Heart right ventricle (tissue), 16 donors: ENCODE data around the gene HRAS. TPM values are rescaled to one million over a fixed set of nuclear protein-coding genes. Genes with fewer than 3 reads are reported as not detected.

ENCODE experiments used
- ATAC-seq, 8 donors: fragments of 200-7000 bp; cut with Tn5 transposase; one replicate each; pipeline ENCODE4 v1.9.1; 2020; ENCODE audit warnings: mild to moderate bottlenecking in 8 of 8, moderate library complexity in 8 of 8, moderate number of reproducible peaks in 1 of 8
- DNase-seq, 2 donors: peaks; one replicate each; pipeline ENCODE4 v3.0.0-alpha.2; 2020
- H3K27ac ChIP-seq, 10 donors: fragments of 200-600 bp; sonication (generic) in 2 of 10; one replicate each; pipeline versions ENCODE4 v1.5.0 to v1.8.0; 2020 to 2022; ENCODE audit warnings: mild to moderate bottlenecking in 3 of 10
- H3K27me3 ChIP-seq, 7 donors: fragments of 200-600 bp; one replicate each; pipeline ENCODE4 v1.8.0; 2021 to 2022; ENCODE audit warnings: mild to moderate bottlenecking in 2 of 7
- H3K36me3 ChIP-seq, 9 donors: fragments of 200-600 bp; sonication (generic) in 1 of 9; one replicate each; pipeline versions ENCODE4 v1.5.0 to v1.8.0; 2020 to 2022; ENCODE audit warnings: mild to moderate bottlenecking in 2 of 9
- H3K4me1 ChIP-seq, 9 donors: fragments of 200-600 bp; sonication (generic) in 1 of 9; one replicate each; pipeline versions ENCODE4 v1.5.0 to v1.8.0; 2020 to 2022; ENCODE audit warnings: mild to moderate bottlenecking in 4 of 9
- H3K4me3 ChIP-seq, 10 donors: fragments of 200-600 bp; sonication (generic) in 2 of 10; one replicate each; pipeline versions ENCODE4 v1.5.0 to v1.8.0; 2020 to 2022; ENCODE audit warnings: mild to moderate bottlenecking in 7 of 10, moderate library complexity in 2 of 10
- H3K9me3 ChIP-seq, 11 donors: fragments of 200-600 bp in 10 of 11; sonication (generic) in 2 of 11; one replicate each; pipeline versions ENCODE4 v1.5.0 to v1.8.0; 2013 to 2022; ENCODE audit warnings: mild to moderate bottlenecking in 2 of 11, control low read depth in 1 of 11, moderate library complexity in 1 of 11
- WGBS, 2 donors: extraction: QIAGEN DNeasy Blood & Tissue Kit; methylation state at CpG; one replicate each; pipeline ENCODE4 v1.1.7; 2013; ENCODE audit warnings: inconsistent platforms in 1 of 2; 5-methylcytosine and 5-hydroxymethylcytosine counted together
- intact Hi-C, 10 donors: fragments of 100-400 bp; cut with DNase I; formaldehyde crosslinking; loops; one replicate each; pipeline versions ENCODE4 v1.11.1 to v1.14.2; 2022
- polyA plus RNA-seq, 2 donors: library from polyadenylated mRNA; stranded (reverse); fragments of 200-250 nt; gene quantifications; one replicate each; pipeline ENCODE4 v1.2.3, GENCODE V29; 2013
- total RNA-seq, 10 donors: library from RNA; stranded (reverse); fragmentation: NEBNext Ultra II Directional in 3 of 10; extraction: Animal tissue kit (Norgen Biotek cat#: 25700) in 3 of 10; gene quantifications; one replicate each; pipeline versions ENCODE4 v1.2.1 to v1.2.4, GENCODE V29; 2021 to 2023
- TF ChIP-seq, protein P1 (sequence below), 9 donors: fragments of 200-600 bp; sonication (generic) in 2 of 9; IDR thresholded peaks; one replicate each; pipeline versions ENCODE4 v1.5.0 to v1.8.0; 2021 to 2022; ENCODE audit warnings: antibody characterized with exemption in 9 of 9, mild to moderate bottlenecking in 5 of 9, moderate library complexity in 1 of 9
- donor health status: Arrhythmogenic right ventricular cardiomyopathy.
- donor health status: ischemic (EF 13 %, LVEDD 7.1; RV severe dilation, severe dysfunction).
- donor health status: healthy with polysubstance abuse.
- donor health status: DM: no; HTN: yes; CAD: no.
- donor health status: DM: no; HTN: no; CAD: no.
- donor health status: ischemic (EF 25% LVEDD 6.9; RV normal size, moderate dysfunction).
- donor health status: ischemic (EF 25% LVEDD 5.7; RV mildly dilated, moderate dysfunction).
- donor health status: healthy.
- donor health status: DM: yes; HTN: yes; CAD: no.
- donor health status: Ischemic cardiomyopathy.
- donor health status: ischemic (EF 35%, LVEDD 5.7; RV mildly dilated, moderate dysfunction).
- donor health status: nonischemic (EF 11% LVEDD 7.7; RV severe dilation, severe dysfunction).
- donor health status: DM: yes; HTN: yes; CAD: no.
- donor health status: PGD.
- donor health status: ischemic (EF 29% LVEDD 5.4; RV normal size, mild dysfunction).
- donor health status: nonischemic (EF 23%, LVEDD 6.1; RV moderate dilation, normal function).

The HRAS gene
- total and polyA plus RNA-seq, 12 donors, result 44.7 to 132 (median 56.4) TPM

GRCh38 chr11:567011-567628 lies 31.7 kb upstream of the HRAS start:
- ATAC-seq, result no peak
- no peaks in the 10 kb centered on the region for H3K27me3 ChIP-seq
- 77 to 79% methylated on average over 18 of the region's 18 CpGs for WGBS, 2 donors
- peaks cover 6 to 25% (median 18%) of the 10 kb centered on the region in 9 donors for H3K4me1 ChIP-seq
- DNase-seq, result no peak
- TF ChIP-seq, protein P1, sequence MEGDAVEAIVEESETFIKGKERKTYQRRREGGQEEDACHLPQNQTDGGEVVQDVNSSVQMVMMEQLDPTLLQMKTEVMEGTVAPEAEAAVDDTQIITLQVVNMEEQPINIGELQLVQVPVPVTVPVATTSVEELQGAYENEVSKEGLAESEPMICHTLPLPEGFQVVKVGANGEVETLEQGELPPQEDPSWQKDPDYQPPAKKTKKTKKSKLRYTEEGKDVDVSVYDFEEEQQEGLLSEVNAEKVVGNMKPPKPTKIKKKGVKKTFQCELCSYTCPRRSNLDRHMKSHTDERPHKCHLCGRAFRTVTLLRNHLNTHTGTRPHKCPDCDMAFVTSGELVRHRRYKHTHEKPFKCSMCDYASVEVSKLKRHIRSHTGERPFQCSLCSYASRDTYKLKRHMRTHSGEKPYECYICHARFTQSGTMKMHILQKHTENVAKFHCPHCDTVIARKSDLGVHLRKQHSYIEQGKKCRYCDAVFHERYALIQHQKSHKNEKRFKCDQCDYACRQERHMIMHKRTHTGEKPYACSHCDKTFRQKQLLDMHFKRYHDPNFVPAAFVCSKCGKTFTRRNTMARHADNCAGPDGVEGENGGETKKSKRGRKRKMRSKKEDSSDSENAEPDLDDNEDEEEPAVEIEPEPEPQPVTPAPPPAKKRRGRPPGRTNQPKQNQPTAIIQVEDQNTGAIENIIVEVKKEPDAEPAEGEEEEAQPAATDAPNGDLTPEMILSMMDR (IDR thresholded peaks at IDR 0.05), result no peak
- peaks cover 0 to 8% (median 0%) of the 10 kb centered on the region in 9 donors for H3K36me3 ChIP-seq
- H3K27ac ChIP-seq, result peak overlapping the region in 6 of 10 donors; percentile 80 to 100 (median 98)
- no peaks in the 10 kb centered on the region for H3K9me3 ChIP-seq
- intact Hi-C loops, result no loop called here
- H3K4me3 ChIP-seq, result peak overlapping the region in 8 of 10 donors; percentile 47 to 80 (median 74)

DNA sequence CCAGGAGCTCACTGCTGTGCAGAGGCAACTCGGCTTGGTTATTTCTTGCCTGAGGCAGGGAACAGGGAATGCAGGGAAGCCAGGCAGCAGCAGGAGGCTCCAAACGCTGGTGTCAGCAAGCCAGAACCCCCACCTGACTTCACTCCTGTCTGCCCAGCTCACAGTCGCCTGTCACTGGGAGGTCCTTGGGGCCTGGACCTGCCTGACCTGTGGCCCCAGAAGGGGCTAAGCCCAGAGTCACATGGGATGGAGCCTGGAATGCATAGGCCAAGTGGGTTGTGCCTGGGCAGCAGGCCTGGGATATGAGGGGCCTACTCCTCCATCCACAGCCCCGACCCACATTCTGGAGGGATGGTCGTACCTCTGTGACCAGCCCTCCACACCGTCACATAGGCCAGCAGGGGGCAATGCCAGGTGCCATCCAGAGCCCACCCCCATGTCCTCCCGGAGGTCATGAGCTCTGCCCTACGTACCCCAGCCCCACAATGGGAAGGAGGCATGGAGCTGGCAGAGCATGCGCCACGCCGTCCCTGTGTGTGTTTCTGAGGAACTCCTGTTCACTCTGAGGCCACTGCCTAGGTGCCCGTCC lies 30.6 kb upstream of the HRAS start:
- peaks cover 8 to 34% (median 27%) of the 10 kb centered on the region in 9 donors for H3K4me1 ChIP-seq
- H3K36me3 ChIP-seq, result peaks cover 0 to 8% (median 0%) of the 10 kb centered on the region in 9 donors
- 80 to 83% methylated on average over 12 of the region's 12 CpGs for WGBS, 2 donors
- no peaks in the 10 kb centered on the region for H3K9me3 ChIP-seq
- no peak for DNase-seq
- no peak overlapping the region for H3K4me3 ChIP-seq
- H3K27me3 ChIP-seq, result no peaks in the 10 kb centered on the region
- H3K27ac ChIP-seq, result no peak overlapping the region
- TF ChIP-seq, protein P1 (IDR thresholded peaks at IDR 0.05), result no peak
- intact Hi-C loops, result no loop called here
- ATAC-seq, result no peak

DNA sequence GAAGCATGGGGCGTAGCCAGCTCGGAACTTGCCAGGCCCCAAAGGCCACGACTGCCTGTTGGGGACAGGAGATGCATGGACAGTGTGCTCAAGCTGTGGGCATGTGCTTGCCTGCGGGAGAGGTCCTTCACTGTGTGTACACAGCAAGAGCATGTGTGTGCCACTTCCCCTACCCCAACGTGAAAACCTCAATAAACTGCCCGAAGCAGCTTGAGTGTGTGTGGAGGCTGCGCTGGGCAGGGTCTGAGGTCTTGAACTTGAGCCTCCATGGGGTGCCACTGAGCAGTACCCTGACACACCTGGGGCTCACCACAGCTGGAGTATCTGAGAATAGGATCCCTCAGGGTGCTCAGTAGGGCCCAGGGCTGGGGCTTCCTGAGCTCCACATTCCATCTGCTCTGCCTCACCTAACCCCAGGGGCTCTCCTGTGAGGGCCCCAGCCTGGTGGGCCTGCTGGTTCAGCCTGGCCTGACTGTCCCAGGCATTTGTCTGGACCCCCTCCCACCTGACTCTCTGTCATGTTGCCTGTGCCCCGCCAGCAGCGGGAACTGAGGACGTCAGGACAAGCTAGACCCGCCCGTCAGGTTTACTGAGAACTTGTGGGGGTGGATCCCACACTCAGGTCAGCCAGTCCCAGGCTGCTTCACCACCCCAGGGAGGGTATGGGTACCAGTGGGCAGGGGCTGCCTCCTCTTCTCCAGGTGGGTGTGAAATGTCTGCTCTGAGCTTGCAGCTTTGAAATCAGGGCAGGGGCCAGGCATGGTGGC lies 28.6 kb upstream of the HRAS start:
- 90 to 91% methylated on average over 12 of the region's 12 CpGs for WGBS, 2 donors
- TF ChIP-seq, protein P1 (IDR thresholded peaks at IDR 0.05), result no peak
- Histone ChIP-seq H3K36me3 (peaks cover 0 to 8% (median 0%) of the 10 kb centered on the region in 9 donors), H3K4me1 (peaks cover 7 to 34% (median 26%) of the 10 kb centered on the region in 9 donors), H3K4me3 (no peak overlapping the region), H3K9me3 (no peaks in the 10 kb centered on the region), H3K27me3 (peaks cover 0 to 12% (median 5%) of the 10 kb centered on the region in 7 donors), H3K27ac (no peak overlapping the region)
- intact Hi-C loops, result no loop called here
- DNase-seq, result no peak
- no peak for ATAC-seq

DNA sequence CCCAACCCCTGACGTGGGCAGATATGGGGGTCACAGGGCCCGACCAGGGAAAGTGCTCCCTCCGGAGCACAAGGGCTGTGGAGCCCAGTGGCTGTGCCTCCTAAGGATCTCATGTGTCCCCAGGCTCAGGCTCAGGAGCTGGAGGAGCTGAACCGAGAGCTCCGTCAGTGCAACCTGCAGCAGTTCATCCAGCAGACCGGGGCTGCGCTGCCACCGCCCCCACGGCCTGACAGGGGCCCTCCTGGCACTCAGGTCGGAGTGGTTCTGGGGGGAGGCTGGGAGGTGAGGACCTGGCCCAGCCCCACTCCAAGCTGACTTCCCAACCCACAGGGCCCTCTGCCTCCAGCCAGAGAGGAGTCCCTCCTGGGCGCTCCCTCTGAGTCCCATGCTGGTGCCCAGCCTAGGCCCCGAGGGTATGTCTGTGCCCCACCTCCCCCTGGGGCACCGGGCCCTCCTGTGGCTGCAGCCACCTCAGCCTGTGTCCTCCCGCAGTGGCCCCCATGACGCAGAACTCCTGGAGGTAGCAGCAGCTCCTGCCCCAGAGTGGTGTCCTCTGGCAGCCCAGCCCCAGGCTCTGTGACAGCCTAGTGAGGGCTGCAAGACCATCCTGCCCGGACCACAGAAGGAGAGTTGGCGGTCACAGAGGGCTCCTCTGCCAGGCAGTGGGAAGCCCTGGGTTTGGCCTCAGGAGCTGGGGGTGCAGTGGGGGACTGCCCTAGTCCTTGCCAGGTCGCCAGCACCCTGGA lies 27.9 kb upstream of the HRAS start:
- H3K4me3 ChIP-seq, result no peak overlapping the region
- TF ChIP-seq, protein P1 (IDR thresholded peaks at IDR 0.05), result no peak
- H3K9me3 ChIP-seq, result no peaks in the 10 kb centered on the region
- ATAC-seq (no peak), DNase-seq (no peak)
- WGBS, 2 donors, result 90 to 91% methylated on average over 18 of the region's 18 CpGs
- intact Hi-C loops, result no loop called here
- peaks cover 0 to 18% (median 11%) of the 10 kb centered on the region in 7 donors for H3K27me3 ChIP-seq
- H3K36me3 ChIP-seq, result peaks cover 0 to 8% (median 0%) of the 10 kb centered on the region in 9 donors
- peaks cover 7 to 33% (median 24%) of the 10 kb centered on the region in 9 donors for H3K4me1 ChIP-seq
- H3K27ac ChIP-seq, result no peak overlapping the region
